Erythroblast (primary cell): Measurements from ENCODE around the gene DNASE1.

Source experiments
- DNase-seq, 2 experiments: peaks; one replicate each; lab custom pipeline; 2025; lab: John Stamatoyannopoulos, UW
- GATA1 ChIP-seq: IDR thresholded peaks from 2 replicates; pipeline ENCODE4 v1.6.1; 2011; ENCODE audit warnings: low read depth, mild to moderate bottlenecking, control low read depth, low read length, moderate library complexity
- POLR2A ChIP-seq: IDR thresholded peaks from 2 replicates; pipeline ENCODE4 v1.6.1; 2011; ENCODE audit warnings: mild to moderate bottlenecking, low read length

The DNASE1 gene

GRCh38 chr16:3625331-3625730 lies 29.2 kb upstream of the DNASE1 start:
- no peak for TF ChIP-seq POLR2A
- TF ChIP-seq GATA1: no peak

GRCh38 chr16:3625911-3626732 lies 28.4 kb upstream of the DNASE1 start:
- peak in 1 of 2 experiments; percentile 16 for DNase-seq
- TF ChIP-seq GATA1 (no peak), POLR2A (no peak)

More at GRCh38 chr16:3625331-3625730, 29.2 kb upstream of the DNASE1 start:
- DNase-seq: no peak

- peak in 1 of 2 experiments; percentile 12 for DNase-seq
- TF ChIP-seq GATA1 (no peak), POLR2A (no peak)
Observed at GRCh38 chr16:3637371-3637923, 17.0 kb upstream of the DNASE1 start.

GRCh38 chr16:3638916-3639644 lies 15.4 kb upstream of the DNASE1 start:
- TF ChIP-seq GATA1: no peak
- TF ChIP-seq POLR2A: no peak

GRCh38 chr16:3640207-3640606 lies 14.3 kb upstream of the DNASE1 start:
- TF ChIP-seq GATA1: no peak
- TF ChIP-seq POLR2A: no peak

More at GRCh38 chr16:3638916-3639644, 15.4 kb upstream of the DNASE1 start:
- no peak for DNase-seq

GRCh38 chr16:3640632-3641501 lies 13.6 kb upstream of the DNASE1 start:
- DNase-seq: no peak
- TF ChIP-seq GATA1 (no peak), POLR2A (no peak)

More at GRCh38 chr16:3640207-3640606, 14.3 kb upstream of the DNASE1 start:
- no peak for DNase-seq

GRCh38 chr16:3641801-3642396 lies 12.6 kb upstream of the DNASE1 start:
- TF ChIP-seq POLR2A (no peak), GATA1 (no peak)
- peak in 1 of 2 experiments; percentile 21 for DNase-seq

GRCh38 chr16:3642397-3643094 lies 11.9 kb upstream of the DNASE1 start:
- peak; percentile 52 to 76 for DNase-seq
- TF ChIP-seq GATA1 (no peak), POLR2A (no peak)

GRCh38 chr16:3643095-3643730 lies 11.3 kb upstream of the DNASE1 start:
- no peak for TF ChIP-seq GATA1
- TF ChIP-seq POLR2A: no peak
- DNase-seq: no peak

GRCh38 chr16:3645108-3645503 lies 9.4 kb upstream of the DNASE1 start:
- TF ChIP-seq POLR2A (no peak), GATA1 (no peak)
- no peak for DNase-seq

GRCh38 chr16:3645504-3646347 lies 8.8 kb upstream of the DNASE1 start:
- TF ChIP-seq POLR2A: no peak
- TF ChIP-seq GATA1: no peak
- DNase-seq: no peak
